B cell (primary cell): Measurements from ENCODE around the gene TEX26. TPM values are rescaled to one million over a fixed set of nuclear protein-coding genes. Genes with fewer than 3 reads are reported as not detected.

Source experiments
- ATAC-seq: fragments of 200-7000 bp; cut with Tn5 transposase; one replicate; pipeline ENCODE4 v1.10.0; 2021; ENCODE audit warnings: low read depth, mild to moderate bottlenecking, moderate number of reproducible peaks, moderate library complexity
- CTCF ChIA-PET: fragments of 350-600 bp; sonication (Branson Sonifier 250); formaldehyde crosslinking; loops from one replicate; lab custom pipeline; 2021; ENCODE audit warnings: antibody characterized with exemption, inconsistent platforms; lab: Charles Lee
- POLR2A ChIA-PET: fragments of 350-600 bp; sonication (Branson Sonifier 250); formaldehyde crosslinking; loops from one replicate; lab custom pipeline; 2021; ENCODE audit warnings: antibody characterized with exemption; lab: Charles Lee
- DNase-seq: peaks from one replicate; pipeline ENCODE4 v3.0.0; 2013
- H2AFZ ChIP-seq: 2 replicates; pipeline ENCODE4 v1.6.1; 2012; ENCODE audit warnings: mild to moderate bottlenecking, low read depth, low read length; ENCODE audit not compliant: insufficient read depth, poor library complexity, severe bottlenecking
- H3K27ac ChIP-seq, 2 donors: 1 replicate in 1 of 2; 2 replicates in 1 of 2; pipeline ENCODE4 v1.5.1; 2012 to 2013; ENCODE audit warnings: low read length in 2 of 2, mild to moderate bottlenecking in 2 of 2, moderate library complexity in 1 of 2
- H3K27me3 ChIP-seq, 4 experiments: fragments of 200-600 bp in 1 of 4; sonication (generic) in 1 of 4; replicated peaks in 1 of 4; 1 replicate in 2 of 4; 2 replicates in 2 of 4; pipeline versions ENCODE4 v1.6.1 to v1.7.0; 2013 to 2016; ENCODE audit warnings: low read length in 3 of 4, mild to moderate bottlenecking in 2 of 4, mixed read lengths in 1 of 4, moderate library complexity in 1 of 4; ENCODE audit not compliant: insufficient read depth in 4 of 4, control insufficient read depth in 3 of 4; ENCODE audit errors: control extremely low read depth in 1 of 4
- H3K36me3 ChIP-seq, 2 experiments: replicated peaks in 1 of 2; 1 replicate in 1 of 2; 2 replicates in 1 of 2; pipeline versions ENCODE4 v1.6.1 to v1.7.1; 2013; ENCODE audit warnings: low read length in 1 of 2; ENCODE audit not compliant: insufficient read depth in 2 of 2, control insufficient read depth in 1 of 2; ENCODE audit errors: control extremely low read depth in 1 of 2, extremely low read depth in 1 of 2
- H3K4me1 ChIP-seq, 2 donors: fragments of 200-600 bp in 1 of 2; sonication (generic) in 1 of 2; 1 replicate in 1 of 2; 2 replicates in 1 of 2; pipeline versions ENCODE4 v1.5.1 to v1.6.1; 2013 to 2017; ENCODE audit warnings: low read length in 2 of 2; ENCODE audit not compliant: control insufficient read depth in 2 of 2, insufficient read depth in 2 of 2
- H3K4me2 ChIP-seq: replicated peaks from 2 replicates; pipeline ENCODE3; 2012; ENCODE audit warnings: mild to moderate bottlenecking, low read depth, low read length; ENCODE audit not compliant: poor library complexity, severe bottlenecking
- H3K4me3 ChIP-seq, 5 experiments: fragments of 200-600 bp in 1 of 5; sonication (generic) in 1 of 5; 1 replicate in 3 of 5; 2 replicates in 2 of 5; pipeline versions ENCODE4 v1.5.1 to v1.7.0; 2011 to 2016; ENCODE audit warnings: low read length in 4 of 5, mild to moderate bottlenecking in 4 of 5, low read depth in 2 of 5, control low read depth in 1 of 5, moderate library complexity in 1 of 5; ENCODE audit not compliant: insufficient read depth in 1 of 5; ENCODE audit errors: control extremely low read depth in 1 of 5, extremely low read depth in 1 of 5
- H3K79me2 ChIP-seq: fragments of 200-600 bp; sonication (generic); one replicate; pipeline ENCODE4 v1.6.0; 2016; ENCODE audit warnings: low read length; ENCODE audit not compliant: control insufficient read depth, insufficient read depth
- H3K9ac ChIP-seq: fragments of 200-600 bp; sonication (generic); 2 replicates; pipeline ENCODE4 v1.6.1; 2017; ENCODE audit warnings: mild to moderate bottlenecking, low read length, moderate library complexity
- H3K9me3 ChIP-seq, 3 donors: one replicate each; pipeline versions ENCODE4 v1.6.1 to v1.7.1; 2013; ENCODE audit warnings: low read length in 2 of 3; ENCODE audit not compliant: control insufficient read depth in 2 of 3, insufficient read depth in 1 of 3; ENCODE audit errors: control extremely low read depth in 1 of 3
- H4K20me1 ChIP-seq: 2 replicates; pipeline ENCODE4 v1.6.0; 2012; ENCODE audit warnings: mild to moderate bottlenecking, low read length; ENCODE audit not compliant: insufficient read depth, control insufficient read depth, poor library complexity, severe bottlenecking
- H3K27ac Mint-ChIP-seq: one replicate; pipeline ENCODE4 v1.8.0; 2021; ENCODE audit warnings: mixed read lengths
- H3K27me3 Mint-ChIP-seq: one replicate; pipeline ENCODE4 v1.8.0; 2021; ENCODE audit warnings: mixed read lengths
- H3K4me1 Mint-ChIP-seq: one replicate; pipeline ENCODE4 v1.8.0; 2021; ENCODE audit warnings: mixed read lengths
- H3K4me3 Mint-ChIP-seq: one replicate; pipeline ENCODE4 v1.8.0; 2021; ENCODE audit warnings: mixed read lengths
- H3K9me3 Mint-ChIP-seq: one replicate; pipeline ENCODE4 v1.8.0; 2022; ENCODE audit warnings: mixed read lengths; ENCODE audit not compliant: insufficient read depth
- CTCF ChIP-seq: fragments of 200-600 bp; IDR thresholded peaks from one replicate; pipeline ENCODE4 v1.8.0; 2022; ENCODE audit warnings: antibody characterized with exemption, mild to moderate bottlenecking
- EZH2 ChIP-seq: IDR thresholded peaks from 2 replicates; pipeline ENCODE4 v1.6.1; 2012; ENCODE audit warnings: borderline replicate concordance, low read depth, mild to moderate bottlenecking, moderate library complexity, low read length; ENCODE audit not compliant: insufficient read depth, poor library complexity, severe bottlenecking
- WGBS: methylation state at CpG from one replicate; pipeline ENCODE4 v1.1.5; 2013; ENCODE audit warnings: missing lambda C conversion rate; ENCODE audit not compliant: insufficient coverage; 5-methylcytosine and 5-hydroxymethylcytosine counted together
- intact Hi-C: fragments of 100-400 bp; cut with micrococcal nuclease; formaldehyde crosslinking; loops from one replicate; pipeline ENCODE4 v1.10.0; 2022
- polyA plus RNA-seq: library from polyadenylated mRNA; depleted of rRNA; stranded (reverse); fragments of >200 nt; gene quantifications from 2 replicates; pipeline ENCODE4 v1.2.3, GENCODE V29; 2012
- total RNA-seq, 2 donors: library from RNA; stranded (reverse); fragments of 120-200 nt in 1 of 2; gene quantifications; 1 replicate in 1 of 2; 2 replicates in 1 of 2; pipeline versions ENCODE4 v1.2.3 to v1.2.4, GENCODE V29; 2013 to 2022

The TEX26 gene
- total and polyA plus RNA-seq, 2 donors (not counting 1 experiment from before 2014, with no cell fraction given), result not detected

GRCh38 chr13:30972888-30973377 is 40.5 kb downstream of the TEX26 start:
- H3K4me2 ChIP-seq, result no peak overlapping the region
- ChIA-PET POLR2A (no interaction called here), CTCF (no interaction called here)
- TF ChIP-seq EZH2 (no peak), CTCF (no peak)
- H3K4me1 ChIP-seq, result no peaks in the 10 kb centered on the region
- Mint-ChIP-seq H3K4me3 (no peak overlapping the region), H3K9me3 (no peaks in the 10 kb centered on the region), H3K27ac (no peak overlapping the region), H3K27me3 (peaks cover 49% of the 10 kb centered on the region), H3K4me1 (no peaks in the 10 kb centered on the region)
- H3K79me2 ChIP-seq, result no peaks in the 10 kb centered on the region
- no CpG with 5 or more reads among the region's 1 CpG for WGBS
- no peak overlapping the region for H2AFZ ChIP-seq
- H3K9me3 ChIP-seq, result no peaks in the 10 kb centered on the region
- ATAC-seq, result no peak
- no peak for DNase-seq
- intact Hi-C loops, result no loop called here
- H3K9ac ChIP-seq, result no peak overlapping the region
- H3K27ac ChIP-seq, result no peak overlapping the region
- H4K20me1 ChIP-seq, result no peaks in the 10 kb centered on the region
- no peaks in the 10 kb centered on the region for H3K36me3 ChIP-seq
- H3K27me3 ChIP-seq, result peaks cover 0 to 3% (median 0%) of the 10 kb centered on the region in 4 experiments
- no peak overlapping the region for H3K4me3 ChIP-seq

GRCh38 chr13:30974350-30974749 is 41.9 kb downstream of the TEX26 start:
- Histone ChIP-seq H3K9ac (no peak overlapping the region), H3K79me2 (no peaks in the 10 kb centered on the region), H3K36me3 (no peaks in the 10 kb centered on the region), H3K4me1 (no peaks in the 10 kb centered on the region), H3K27me3 (peaks cover 0 to 3% (median under 1%) of the 10 kb centered on the region in 4 experiments), H2AFZ (no peak overlapping the region), H4K20me1 (no peaks in the 10 kb centered on the region), H3K4me3 (no peak overlapping the region), H3K4me2 (no peak overlapping the region), H3K27ac (no peak overlapping the region), H3K9me3 (peaks cover 0 to 3% (median 0%) of the 10 kb centered on the region in 3 donors)
- ChIA-PET CTCF (no interaction called here), POLR2A (no interaction called here)
- Mint-ChIP-seq H3K27me3 (peaks cover 43% of the 10 kb centered on the region), H3K4me3 (no peak overlapping the region), H3K27ac (no peak overlapping the region), H3K4me1 (no peaks in the 10 kb centered on the region), H3K9me3 (no peaks in the 10 kb centered on the region)
- DNase-seq (no peak), ATAC-seq (no peak)
- 17% methylated on average over 1 of the region's 2 CpGs for WGBS
- TF ChIP-seq CTCF (no peak), EZH2 (no peak)
- intact Hi-C loops, result no loop called here
